Ramos (cell line): ENCODE results near the gene INTS3.
"Not testable (repeated sequence)": the region's sequence is repeated elsewhere in the genome, so short reads cannot be mapped to it uniquely, and the experiment has no call there.

Source experiments
- in situ Hi-C: fragments of 300-500 bp; cut with MboI; formaldehyde crosslinking; loops from one replicate; pipeline ENCODE4 v1.14.3; 2022; ENCODE audit warnings: low sequenced_read_pairs; ENCODE audit not compliant: unreplicated experiment

The INTS3 gene

DNA sequence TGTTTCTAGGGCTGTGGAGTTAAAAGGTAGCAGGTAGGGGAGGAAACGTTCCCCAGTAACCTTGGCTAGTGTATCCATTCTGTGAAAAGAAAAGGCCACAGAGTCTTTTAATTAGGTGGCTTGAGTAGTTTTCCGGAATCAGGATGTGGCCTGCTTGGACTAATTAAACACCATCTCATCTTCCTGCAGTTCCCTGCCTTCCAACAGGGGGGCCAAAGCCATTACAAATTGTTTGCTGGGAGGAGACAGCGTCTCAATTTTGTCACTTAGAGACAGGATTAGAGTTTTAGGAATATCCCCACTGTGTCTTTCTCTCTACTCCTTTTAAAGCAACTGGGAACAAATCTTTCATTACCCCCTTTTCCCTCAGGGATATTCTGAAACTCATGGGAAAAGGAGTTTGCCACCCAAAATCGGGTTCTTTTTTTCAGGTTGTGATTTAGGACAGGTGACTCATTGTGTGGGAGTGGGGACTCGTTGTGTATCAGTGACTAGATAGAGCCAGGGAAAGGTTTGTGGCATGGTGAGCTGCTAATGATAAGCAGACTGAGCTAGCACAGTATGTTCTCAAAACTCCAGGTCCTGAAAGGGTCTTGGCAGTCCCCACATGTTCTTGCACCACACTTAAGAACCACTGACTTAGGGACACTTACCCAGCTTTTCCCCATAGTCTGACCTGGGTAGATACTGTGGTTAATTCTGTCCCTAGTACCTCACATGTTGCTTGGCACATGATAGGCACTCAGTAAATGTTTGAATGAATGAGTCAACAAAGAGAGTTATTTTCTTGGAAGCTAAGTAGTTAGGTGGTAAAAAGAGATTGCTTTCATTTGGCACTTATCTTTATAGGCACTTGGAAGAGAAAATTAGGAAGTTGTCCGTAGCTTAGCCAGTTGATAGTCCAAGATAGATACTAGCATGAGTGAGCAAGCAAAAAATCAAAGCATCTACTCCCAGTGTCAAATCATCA is 22.5 kb downstream of the INTS3 start:
- in situ Hi-C loops, result no loop called here

- in situ Hi-C loops, result no loop called here
Measured at GRCh38 chr1:153752072-153752471, 24.2 kb downstream of the INTS3 start.

GRCh38 chr1:153752571-153753195 is 24.8 kb downstream of the INTS3 start:
- in situ Hi-C loops, result no loop called here

- in situ Hi-C loops, result no loop called here
Measured at GRCh38 chr1:153754266-153754665, 26.4 kb downstream of the INTS3 start.

- in situ Hi-C loops, result no loop called here
Measured at GRCh38 chr1:153760440-153760839, 32.6 kb downstream of the INTS3 start.

DNA sequence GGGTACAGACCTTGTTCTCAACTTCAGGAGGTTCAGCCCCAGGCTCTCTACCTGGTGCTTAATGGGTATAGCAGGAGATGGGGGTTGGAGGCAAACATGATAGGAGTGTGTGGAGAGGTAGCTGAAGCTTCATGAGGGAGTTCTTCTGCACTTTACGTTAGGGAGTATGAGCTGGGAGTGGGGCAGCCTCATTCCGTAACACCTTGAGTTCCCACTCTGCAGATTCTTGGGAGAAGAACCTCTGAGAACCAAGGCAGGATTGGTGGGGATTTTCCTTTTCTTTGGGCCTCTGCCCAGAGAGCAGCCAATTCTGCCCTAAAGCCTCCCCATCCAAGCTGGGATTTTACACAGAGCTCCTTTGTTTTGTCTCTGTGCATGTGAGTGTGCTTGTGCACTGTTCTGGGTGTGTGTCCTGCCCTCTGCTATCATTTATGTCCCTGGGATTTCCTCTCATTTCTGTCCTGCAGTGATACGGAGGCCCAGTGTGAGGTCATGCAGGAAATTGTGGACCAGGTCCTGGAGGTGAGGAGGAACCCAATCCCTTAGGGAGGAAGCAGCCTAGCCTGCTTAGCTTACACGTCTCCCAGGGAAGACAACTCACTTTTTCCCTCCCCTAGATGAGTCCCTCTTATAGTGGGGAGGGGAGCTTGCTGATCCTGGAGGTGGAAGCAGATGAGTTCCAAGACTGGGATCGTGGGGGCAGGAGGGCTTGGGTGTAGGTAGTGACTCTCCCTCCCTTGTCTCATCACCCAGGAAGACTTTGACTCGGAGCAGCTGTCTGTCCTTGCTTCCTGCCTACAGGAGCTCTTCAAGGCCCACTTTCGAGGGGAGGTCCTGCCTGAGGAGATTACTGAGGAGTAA is 35.7 kb downstream of the INTS3 start:
- in situ Hi-C loops, result no loop called here

GRCh38 chr1:153764310-153764709 is 36.5 kb downstream of the INTS3 start:
- in situ Hi-C loops, result no loop called here

- in situ Hi-C loops, result not testable (repeated sequence)
Measured at GRCh38 chr1:153766663-153767062, 38.8 kb downstream of the INTS3 start.

DNA sequence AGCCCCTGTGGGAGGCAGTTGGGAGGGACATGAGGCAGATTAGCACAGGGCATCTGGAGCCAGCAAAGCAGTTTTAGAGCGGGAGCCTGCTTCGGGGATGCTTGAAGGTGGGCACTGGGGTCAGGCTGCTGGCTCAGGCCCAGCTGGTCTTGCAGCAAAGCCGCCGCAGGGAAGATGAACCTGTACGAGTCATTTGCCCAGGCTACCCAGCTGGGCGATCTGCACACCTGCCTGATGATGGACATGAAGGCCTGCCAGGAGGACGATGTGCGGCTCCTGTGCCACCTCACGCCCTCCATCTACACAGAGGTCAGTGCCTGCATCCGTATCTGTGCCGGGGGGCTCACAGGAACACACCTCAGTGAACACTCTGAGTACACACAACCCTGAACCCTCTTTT is 39.7 kb downstream of the INTS3 start:
- in situ Hi-C loops, result no loop called here

GRCh38 chr1:153768316-153769181 is 40.7 kb downstream of the INTS3 start:
- in situ Hi-C loops, result no loop called here

GRCh38 chr1:153769221-153769620 is 41.4 kb downstream of the INTS3 start:
- in situ Hi-C loops, result no loop called here

DNA sequence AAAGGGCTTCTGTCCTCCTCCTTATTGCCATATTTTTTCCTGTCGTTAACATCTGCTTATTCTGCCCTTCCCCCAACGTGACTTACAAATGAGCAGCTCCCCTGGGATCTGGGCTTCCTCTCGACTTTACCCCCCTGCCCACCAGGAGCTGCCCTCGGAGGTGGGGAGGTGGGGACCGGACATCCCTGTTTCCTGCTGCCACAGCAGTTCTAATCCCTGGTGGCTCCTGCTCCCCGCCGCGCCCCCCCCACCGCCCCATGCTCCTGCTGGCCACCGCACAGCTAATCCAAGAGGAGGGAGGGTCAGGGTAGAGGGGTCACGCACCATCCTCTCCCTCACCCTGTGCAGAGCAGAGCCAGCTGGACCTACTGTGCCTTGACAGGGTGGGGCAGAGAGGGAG is 42.9 kb downstream of the INTS3 start:
- in situ Hi-C loops, result no loop called here

DNA sequence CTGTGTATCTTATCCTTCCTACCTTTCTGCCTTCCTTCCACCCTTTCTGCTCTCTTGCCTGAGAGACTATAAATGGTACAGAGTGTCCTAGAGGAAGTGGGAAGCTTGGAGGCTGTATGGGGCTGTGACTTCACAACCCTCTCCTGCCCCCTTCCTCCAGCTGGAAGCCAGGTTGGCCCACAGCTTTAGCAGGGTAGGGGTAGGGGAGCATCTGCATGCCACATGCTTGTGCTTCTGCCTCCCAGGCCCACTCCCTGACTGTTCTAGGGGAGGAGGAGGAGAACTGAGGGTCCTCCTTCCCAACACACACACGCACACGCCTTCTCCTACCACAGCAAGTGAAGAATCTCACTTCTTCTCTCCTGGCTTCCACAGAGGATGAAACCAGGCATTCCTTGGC is 43.4 kb downstream of the INTS3 start:
- in situ Hi-C loops, result no loop called here

DNA sequence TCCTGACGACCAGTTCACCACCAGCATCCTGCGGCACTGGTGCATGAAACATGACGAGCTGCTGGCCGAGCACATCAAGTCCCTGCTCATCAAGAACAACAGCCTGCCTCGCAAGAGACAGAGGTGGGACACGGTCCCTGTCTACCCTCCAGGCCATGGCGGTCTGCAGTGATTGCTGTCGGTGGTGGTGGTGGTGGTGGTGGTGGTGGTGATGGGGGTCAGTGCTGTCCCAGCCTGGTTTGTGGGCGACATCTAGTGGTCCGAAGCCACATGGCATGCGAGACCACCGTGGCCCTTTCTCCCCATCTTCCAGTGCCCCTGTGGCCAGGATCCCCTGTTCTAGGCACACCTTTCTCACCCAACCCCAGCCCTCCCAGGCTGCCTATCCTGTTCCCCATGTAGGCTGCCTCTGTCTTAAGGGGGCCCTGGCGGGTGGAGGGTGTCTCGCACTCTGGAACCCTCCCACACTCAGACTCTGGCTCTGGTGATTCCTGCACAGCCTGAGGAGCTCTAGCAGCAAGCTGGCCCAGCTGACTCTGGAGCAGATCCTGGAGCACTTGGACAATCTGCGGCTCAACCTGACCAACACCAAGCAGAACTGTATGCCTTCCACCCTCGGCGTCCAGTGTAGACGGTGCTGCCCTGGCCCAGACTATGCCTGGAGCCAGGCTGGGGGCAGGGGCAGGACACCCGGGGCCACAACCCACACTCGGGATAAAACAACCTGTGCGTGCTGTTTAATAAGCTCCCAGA is 44.2 kb downstream of the INTS3 start:
- in situ Hi-C loops, result no loop called here

GRCh38 chr1:153773096-153773921 is 45.5 kb downstream of the INTS3 start:
- in situ Hi-C loops, result no loop called here

DNA sequence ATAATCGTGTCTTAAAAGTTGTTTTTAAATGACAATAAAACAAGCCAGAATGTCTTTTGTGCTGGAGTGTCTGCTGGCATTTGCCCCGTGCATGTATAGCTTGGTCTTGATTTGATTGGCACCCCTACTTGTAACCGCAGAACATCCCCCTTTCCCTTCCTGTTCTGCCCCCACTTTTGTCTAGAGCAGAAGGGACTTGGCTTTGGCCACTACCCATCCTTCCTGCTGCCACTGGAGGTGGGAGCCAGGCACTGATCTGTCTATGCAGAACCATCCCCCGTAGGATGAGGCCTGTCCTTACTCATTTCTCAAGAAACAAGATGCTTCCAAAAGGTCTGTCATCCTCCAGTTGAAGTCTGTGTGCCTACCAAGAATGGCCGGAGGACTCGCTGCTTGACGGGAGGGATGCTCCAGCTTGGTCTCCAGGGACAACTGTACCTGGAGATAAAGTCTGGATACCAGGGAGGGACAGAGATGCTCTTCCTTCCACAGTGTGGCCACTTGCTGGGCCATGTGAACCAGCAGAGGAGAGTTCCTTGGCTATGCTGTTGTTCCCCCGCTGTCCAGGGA is 46.3 kb downstream of the INTS3 start:
- in situ Hi-C loops, result no loop called here

DNA sequence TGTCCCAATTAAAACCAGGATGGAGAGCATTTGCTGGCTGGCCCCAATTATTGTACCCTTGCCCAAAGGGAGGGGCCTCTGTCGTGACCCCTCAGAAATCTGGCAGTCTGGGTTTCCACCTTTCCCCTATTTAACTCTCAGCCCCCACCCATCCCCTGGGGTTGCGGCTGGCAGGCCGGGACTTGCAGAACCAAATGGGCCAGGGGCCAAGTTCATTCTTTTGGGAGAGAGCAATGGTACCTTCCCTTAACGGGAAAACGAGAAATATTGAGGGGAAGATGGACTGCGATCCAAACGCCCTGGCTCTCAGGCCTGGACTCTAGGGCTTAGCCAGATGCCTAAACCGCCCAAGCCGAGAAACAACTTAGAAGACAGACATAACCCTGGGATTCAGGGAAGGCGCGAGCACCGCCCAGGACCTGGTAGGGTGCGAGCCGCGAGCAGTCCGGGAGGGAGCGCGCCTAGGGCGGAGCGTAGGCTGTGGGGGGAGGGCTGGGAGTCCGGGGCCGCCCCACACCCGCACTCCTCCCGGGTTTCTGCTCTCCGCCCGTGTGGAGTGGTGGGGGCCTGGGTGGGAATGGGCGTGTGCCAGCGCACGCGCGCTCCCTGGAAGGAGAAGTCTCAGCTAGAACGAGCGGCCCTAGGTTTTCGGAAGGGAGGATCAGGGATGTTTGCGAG is 47.1 kb downstream of the INTS3 start, which contains the start of gene SLC27A3:
Gene SLC27A3 (plus strand): TSS at position 628 of the 678 bp plus-strand sequence. CDS start 91 bp downstream, outside the sequence.
- in situ Hi-C loops, result no loop called here
